Activated T-cell treated with anti-CD3 and anti-CD28 coated beads for 24 hours (primary cell): Measurements from ENCODE around the gene CLCN5.

ENCODE experiments used
- DNase-seq: peaks from one replicate; pipeline ENCODE4 v3.0.0-alpha.2; 2020; ENCODE audit warnings: low read depth

The CLCN5 gene

DNA sequence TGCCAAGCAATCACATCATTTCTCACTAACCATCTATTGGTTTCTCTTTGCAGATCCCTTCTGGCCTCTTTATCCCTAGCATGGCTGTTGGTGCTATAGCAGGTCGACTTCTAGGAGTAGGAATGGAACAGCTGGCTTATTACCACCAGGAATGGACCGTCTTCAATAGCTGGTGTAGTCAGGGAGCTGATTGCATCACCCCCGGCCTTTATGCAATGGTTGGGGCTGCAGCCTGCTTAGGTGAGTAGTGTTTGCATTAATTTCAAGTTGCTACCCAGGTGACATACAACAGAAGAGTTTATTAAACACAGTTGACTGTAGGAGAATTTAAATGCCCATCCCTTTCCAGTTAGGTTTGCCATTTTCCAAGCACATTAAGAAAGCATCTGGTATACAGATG lies 166.2 kb downstream of the CLCN5 start:
- no peak for DNase-seq

DNA sequence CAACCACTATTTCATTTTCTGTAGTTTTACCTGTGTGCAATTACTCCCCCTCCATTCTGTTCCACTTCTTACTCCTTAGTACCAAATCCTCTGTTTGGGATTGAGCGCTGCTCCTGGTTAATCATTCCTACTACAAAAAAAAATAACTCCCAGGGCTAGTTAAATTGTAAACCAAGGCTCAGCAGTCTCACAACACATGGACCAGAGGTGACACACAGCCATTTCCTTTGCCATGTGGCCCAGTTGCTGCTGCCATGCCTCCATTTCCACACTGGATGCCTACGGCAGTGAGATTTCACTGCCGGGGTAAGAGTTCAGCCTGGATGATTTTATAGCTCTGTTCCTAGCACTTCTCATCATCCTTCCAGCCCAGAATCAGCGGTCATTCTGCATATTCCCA lies 171.2 kb downstream of the CLCN5 start:
- no peak for DNase-seq

DNA sequence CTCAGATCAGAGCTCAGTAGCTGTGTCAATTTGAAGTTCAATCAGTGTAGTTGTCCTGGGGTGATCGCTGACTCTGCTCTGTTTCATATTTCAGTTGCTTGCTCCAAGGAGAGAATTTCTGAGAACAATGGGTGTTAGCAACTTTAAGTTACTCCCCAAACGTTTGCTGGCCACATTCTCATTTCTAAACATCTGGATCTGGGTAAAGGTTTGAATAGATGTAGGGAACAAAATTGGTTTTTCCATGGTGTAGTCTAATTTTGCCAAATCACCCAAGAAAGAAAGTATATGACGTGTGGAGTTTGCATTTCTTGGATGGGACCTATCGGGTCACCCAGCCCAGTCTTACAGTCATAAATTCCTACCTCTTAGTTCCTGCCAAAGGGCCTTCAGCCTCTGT lies 174.7 kb downstream of the CLCN5 start:
- no peak for DNase-seq

DNA sequence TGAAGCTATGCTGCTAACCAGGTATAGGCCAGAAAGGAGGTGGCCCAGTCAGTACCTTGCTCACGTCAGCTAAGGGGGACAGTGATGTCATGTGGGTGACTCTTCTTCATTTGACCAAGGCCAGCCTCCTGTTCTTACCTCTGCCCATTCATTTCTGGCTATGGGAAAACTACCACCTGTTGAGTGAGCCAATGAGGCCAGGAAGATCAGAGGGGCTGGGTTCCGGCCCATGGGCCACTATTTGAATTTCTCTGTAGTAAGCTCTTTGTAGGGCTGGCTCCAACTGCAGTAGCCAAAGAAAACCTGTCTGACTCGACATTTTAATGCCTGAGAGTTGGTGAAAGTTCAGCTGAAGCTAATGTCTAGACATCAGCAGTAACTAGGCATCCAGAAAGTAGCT lies 175.8 kb downstream of the CLCN5 start:
- DNase-seq: no peak

DNA sequence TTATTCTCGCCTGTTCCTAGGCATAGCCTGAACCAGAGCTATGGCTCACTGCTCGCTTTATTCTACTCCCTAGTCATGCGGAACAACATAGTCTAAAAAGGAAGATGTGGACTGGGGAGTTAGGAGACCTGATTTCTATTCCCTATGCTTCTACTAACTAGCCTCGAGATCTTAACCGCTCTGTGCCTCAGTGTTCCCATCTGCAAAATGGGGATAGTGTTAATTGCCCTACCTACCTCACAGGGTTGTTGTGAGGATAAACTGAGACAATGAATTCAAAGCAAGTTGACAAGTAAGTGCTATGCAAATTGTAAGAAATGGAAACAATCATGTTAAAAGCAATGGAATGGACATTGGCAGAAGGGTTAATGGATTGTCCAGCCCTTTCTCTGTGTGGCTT lies 176.4 kb downstream of the CLCN5 start:
- DNase-seq: no peak

DNA sequence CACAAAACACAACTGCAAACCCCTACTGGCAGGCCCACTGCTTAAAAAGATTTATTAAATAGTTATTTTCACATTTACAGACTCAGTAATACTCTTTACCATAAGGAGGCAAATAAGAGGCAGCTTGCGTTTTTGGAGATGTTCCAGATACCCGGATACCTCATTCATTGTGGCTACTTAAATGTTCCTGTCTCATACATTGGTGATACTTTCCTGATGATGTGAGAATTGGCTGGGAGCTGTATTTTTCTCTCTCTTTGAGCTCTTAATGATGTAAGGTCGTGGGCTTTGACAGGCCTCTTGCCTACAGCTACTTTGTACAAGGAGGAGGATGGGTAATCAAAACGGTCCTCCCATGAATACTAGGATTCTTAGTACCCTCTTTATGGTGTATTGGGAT lies 176.9 kb downstream of the CLCN5 start:
- no peak for DNase-seq

DNA sequence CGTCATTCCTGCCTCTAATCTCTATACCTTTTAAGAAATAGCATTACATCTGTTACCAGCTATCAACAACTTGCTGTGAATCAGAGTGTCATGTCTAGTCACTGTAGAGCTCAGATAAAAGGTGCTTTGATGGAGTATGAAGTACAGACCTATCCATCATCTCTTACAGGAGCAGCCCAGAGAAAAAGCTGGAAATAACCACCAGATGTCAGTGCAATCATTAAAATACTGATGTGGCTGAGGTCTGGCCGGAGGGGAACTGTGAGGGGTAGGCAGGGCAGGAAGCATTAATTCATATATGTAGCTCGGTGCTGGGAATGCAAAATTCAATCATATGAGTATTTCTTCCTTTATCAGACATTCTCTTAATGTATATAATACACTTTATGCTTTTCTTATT lies 177.8 kb downstream of the CLCN5 start:
- DNase-seq: no peak

DNA sequence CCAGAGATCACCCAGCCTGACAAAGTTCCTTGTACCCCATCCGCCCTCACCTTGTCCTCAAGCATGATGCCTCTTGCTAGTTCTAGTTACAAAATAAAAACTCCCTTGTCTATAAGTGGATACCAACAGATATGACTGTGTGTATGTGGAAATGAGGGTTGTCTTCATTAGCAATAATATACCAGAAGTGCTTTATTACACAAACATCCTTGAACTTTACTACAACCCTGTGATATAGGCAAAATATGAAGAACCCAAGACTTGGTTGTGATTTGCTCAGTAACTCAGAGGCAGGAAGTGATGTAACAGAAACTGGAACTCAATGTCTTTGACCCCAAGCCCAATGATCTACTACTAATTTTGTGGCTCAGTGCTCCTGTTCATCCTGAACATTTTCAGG lies 180.8 kb downstream of the CLCN5 start:
- DNase-seq: no peak

DNA sequence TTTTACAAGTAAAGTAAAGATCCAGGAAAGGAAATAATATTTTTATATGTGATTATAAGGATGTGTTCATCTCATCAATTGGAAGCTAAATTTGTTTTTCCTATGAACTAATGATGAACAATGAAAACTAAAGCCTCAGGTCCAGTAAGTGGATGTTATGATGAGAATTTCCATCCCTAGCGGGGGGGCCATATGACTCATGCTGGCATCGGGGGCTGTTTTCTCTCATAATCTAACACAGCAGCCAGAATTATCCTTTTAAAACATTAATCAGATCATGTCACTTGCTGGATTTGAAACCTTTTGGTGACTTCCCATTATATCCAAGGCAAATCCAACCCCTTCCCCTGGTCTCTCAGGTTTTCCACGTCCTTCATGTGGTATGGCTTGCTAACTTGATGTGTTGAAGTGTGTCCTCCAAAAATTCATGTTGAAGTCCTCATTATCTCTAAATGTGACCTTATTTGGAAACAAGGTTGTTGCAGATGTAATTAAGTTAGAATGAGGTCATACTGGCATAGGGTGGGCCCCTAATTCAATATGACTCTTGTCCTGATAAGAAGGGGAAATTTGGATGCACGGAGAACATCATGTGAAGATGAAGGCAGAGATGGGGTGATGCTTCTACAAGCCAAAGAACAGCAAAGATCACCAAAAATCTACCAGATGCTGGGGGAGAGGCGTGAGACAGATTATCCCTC lies 181.6 kb downstream of the CLCN5 start:
- DNase-seq: no peak

DNA sequence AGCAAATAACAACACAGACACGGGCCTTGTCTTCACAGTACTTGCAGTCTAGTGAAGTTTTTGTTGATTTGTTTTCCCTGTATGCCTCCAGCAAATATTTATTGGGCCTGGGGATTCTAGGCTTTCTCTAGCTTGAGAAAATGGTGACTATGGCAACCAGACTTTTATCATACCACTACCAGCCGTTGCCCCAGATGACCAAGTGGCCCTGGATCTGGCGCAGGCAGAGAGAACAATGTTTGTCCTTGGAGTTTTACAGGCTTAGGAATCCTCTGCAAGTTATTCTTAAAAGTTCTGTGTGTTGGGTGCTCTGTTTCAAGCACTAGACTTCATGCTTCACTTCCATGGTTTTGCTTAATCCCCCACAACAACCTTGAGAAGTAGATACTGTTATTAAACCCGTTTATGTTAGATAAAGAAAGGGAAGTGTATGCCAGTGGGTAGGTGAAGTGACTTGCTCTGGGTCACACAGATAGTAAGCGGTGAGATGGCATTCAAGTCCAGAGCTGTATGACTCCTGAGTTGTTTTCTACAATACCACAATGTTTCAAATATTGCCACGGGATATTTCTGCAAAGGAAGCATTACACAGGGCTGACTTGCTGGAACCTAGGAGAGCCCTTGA lies 183.8 kb downstream of the CLCN5 start:
- DNase-seq: no peak

DNA sequence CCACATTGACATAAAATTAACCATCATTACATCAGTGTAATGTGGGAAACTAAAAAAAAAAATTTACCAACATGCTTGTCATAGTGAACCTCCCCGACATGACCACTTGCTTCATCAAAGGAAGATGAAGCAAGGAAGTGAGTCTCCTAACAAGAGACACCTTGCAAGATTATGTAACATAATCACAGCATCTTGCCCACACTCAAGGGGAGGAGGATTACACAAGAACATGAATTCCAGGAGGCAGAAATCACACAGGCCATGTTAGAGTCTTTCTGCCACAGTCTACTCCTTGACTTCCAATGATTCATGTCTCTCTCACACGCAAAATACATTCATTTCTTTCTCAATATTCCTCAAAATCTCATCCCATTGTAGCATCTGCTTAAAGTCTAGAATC lies 185.1 kb downstream of the CLCN5 start:
- no peak for DNase-seq

DNA sequence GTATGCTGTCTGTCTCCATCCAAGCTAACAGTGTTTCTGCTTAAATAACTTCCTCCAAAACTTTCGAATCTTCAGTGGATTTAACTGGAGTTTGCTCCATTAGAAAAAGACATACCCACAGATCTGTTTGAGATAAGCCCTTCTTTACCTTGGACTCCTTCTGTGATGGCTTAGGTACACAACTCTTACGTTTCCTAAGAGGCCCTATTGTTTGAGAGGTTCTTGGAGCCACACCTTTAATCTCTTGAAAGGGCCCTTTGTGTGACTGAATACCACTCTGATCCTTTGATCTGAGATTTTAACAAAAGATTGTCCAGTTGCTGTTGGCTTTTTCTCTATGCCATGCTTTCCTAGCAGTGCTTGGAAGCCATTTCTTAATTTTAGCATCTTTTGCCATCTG lies 185.9 kb downstream of the CLCN5 start:
- no peak for DNase-seq

DNA sequence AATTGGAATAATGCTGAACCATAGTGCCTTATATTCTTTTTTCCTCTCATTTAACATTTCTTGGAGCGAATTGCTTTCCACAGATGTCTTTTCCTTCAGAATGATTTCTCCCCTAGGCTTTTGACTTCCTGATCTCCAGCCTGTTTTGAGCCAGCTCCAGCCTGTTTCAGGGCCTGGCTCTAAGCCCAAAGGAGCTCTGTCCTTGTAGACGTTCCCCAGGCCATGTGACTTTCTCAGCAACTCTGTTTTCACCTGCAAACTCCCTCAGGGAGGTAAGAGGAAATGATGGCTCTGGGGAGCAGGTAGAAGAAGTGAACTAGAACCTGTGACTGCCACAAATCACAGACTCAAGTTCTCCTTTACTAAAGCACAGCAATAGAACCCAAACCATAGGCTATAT lies 189.3 kb downstream of the CLCN5 start:
- DNase-seq: no peak

DNA sequence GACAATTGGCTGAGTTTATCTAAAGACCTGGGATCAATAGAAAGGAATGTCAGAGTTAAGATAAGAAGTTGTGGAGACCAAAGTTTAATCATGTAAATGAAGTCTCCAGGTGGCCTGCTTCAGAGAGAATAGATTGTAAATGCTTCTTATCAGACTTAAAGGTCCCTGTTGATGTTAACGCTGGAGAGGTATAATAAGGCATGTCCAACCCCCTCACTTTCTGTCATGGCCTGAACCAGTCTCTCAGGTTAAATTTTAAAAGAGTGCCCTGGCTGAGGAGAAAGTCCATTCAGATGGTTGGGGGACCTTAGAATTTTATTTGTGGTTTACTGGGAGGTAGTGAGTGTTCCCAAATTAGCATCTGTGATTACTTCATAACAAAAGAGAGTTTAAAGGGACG lies 191.7 kb downstream of the CLCN5 start:
- DNase-seq: no peak

DNA sequence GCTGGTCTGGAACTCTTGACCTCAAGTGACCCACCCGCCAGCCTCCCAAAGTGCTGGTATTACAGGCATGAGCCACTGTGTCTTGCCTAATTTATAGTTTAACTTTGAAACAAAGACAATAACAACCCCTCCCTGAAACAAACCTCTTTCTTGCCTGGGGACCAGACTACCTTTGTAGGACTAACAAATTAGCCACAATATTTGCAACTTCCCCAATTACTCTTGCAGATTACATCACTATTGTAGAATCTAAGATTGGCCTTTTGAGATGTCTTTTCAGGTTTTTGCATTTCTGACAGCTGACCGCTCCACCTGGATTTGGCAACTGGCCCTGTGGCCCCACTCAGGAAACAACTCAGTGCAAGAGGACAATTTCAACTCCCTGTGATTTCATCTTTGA lies 193.6 kb downstream of the CLCN5 start:
- DNase-seq: no peak

DNA sequence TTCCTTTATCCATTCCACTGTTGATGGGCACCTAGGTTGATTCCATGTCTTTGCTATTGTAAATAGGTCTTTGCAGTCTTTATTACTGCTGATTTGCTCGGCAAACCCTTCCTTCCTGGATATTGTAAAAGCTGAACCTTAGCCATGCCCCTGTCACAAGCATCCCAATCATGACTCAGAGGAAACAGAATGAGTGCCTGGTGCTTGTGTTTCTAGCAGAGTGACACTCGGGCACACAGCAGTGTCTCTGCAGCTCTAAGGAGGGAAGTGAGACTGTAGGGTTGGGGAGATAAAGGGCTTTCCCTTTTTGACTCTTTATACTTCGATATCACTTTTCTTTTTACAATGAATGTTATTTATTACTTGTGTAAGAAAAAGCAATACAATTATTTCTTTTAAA lies 195.1 kb downstream of the CLCN5 start:
- DNase-seq: no peak

DNA sequence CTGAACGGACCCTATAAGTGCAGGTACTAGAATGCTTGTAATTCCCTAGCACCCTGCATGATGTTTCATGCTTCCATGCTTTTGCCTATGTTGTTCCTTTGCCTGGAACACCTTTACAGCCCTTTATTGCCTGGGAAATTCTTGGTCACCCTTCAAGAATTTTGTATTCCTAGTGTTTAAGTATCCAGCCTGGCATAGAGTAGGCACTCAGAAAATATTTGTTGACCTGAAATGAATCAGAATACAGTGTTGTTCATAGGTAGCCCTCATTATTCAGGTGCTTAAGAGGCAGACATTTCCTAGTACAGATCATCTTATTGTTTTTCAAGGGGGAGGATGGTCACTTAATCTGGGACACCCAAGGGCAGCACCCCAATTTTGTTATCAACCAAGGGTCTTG lies 203.1 kb downstream of the CLCN5 start:
- no peak for DNase-seq

DNA sequence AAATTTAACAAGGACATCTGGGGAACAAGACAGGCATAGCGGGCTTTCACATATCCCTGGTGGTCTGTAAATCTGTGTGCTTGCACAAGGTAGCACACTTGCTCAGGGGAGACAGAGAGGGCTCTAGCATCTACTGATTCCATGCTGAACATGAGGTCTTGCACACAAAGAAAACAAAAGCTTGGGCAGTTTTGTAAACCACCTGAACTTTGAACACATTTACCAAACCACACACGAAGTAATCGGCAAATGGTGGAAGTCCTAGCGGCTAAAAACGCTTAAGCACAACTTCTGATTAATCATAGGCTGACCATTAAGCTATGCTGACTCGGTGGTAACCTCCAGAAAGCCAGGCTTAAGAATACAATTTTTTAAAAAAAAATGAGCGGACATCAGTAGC lies 225.6 kb downstream of the CLCN5 start:
- DNase-seq: no peak
